Middle frontal gyrus (tissue), 1 donor: ENCODE data around the gene DHFR.
A peak's percentile ranks its signal among the peaks of the same experiment; 100 is the strongest.
"Not testable (repeated sequence)": the region's sequence is repeated elsewhere in the genome, so short reads cannot be mapped to it uniquely, and the experiment has no call there.

Experiments used
- DNase-seq: peaks from one replicate; pipeline ENCODE4 v3.0.0-alpha.2; 2015; ENCODE audit warnings: low spot score; ENCODE audit errors: extremely low spot score

Gene DHFR

GRCh38 chr5:80654391-80655230 is at the start of gene DHFR, which contains the start of gene MSH3:
Gene DHFR (minus strand): TSS chr5:80654983. CDS start chr5:80654489, 494 bp downstream.
Gene MSH3 (plus strand): TSS chr5:80654652. CDS start chr5:80654728, 76 bp downstream.
- DNase-seq: peak; percentile 84

DNA sequence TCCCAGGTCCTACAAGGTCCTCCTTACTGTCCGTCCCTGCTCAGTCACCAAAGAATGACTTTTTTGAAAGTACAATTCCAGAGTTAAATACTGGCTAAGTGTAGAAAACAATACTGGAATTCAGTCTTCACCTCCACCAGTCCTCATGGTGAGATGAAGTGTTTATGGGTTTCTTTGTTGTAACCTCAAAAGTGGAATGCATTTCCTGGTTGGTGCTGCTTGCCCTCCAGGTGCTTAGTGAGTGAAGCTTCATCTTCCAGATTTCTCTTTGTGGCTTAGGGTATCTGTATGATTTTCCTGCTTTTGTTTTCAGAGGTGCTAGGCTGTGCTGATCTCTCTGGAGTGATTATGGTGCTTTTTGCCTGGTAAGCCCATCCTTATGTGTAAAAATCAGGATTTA is 49.4 kb upstream of the DHFR start:
- no peak for DNase-seq

- DNase-seq: no peak
These were observed 49.0 kb upstream of the DHFR start for GRCh38 chr5:80703747-80704146.

DNA sequence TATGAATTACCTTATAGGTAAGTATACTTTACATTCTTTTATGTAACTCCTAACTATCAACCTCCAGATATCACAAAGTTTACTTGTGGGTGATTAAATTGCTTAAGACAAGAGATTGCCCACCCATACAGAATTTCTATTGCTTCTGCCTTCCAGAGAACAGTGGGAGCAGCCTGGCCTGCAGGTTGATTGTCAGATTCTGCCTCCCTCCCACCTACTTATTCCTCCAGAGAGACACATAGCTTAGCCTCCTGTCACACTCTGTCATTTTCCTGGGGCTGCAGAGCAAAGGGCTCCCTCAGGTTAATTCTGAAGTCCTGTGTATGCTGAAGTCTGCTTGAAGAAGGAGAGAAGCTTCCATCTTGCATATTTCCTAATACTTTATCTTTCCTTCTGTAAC is 48.5 kb upstream of the DHFR start:
- DNase-seq: no peak

- no peak for DNase-seq
These were observed 46.8 kb upstream of the DHFR start for GRCh38 chr5:80701597-80701996.

GRCh38 chr5:80698369-80698768 is 43.6 kb upstream of the DHFR start:
- no peak for DNase-seq

- no peak for DNase-seq
These were observed 42.3 kb upstream of the DHFR start for GRCh38 chr5:80697100-80697499.

DNA sequence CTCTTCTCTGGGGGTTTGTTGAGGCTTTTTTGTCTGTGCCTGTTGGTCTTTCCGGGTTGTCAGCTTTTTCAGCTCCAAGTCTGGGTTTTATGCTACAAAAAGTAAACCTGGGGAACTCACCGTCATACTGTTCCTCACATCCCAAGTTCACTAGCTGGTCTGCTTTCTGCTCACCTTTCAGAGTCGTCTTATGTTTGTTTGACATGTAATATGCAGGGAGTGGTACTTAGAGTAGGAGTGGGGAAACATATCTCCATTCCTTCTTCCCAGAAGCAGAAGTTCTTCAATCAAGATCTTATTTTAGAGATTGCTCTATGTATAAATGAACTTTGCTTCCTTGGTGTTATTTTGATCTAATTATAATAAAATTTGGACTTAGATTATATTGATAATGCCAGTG is 41.7 kb upstream of the DHFR start:
- DNase-seq: no peak

DNA sequence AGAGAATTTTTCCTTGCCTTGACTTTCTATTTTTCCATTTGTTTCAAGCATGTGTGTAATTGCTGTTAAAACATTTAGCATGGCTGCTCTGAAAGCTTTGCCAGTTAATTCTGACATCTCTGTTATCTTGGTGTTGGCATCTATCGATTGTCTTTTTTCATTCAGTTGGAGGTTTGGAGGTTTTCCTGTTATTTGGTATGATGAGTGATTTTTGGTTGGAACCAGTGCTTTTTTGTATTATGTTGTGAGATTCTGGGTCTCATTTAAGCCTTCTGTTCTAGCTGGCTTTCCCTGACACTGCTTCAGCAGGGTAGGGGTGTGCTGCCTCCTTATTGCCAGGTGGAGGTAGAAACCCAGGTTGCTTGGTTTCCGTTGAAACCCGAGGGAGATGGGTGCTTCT is 40.9 kb upstream of the DHFR start:
- DNase-seq: no peak

DNA sequence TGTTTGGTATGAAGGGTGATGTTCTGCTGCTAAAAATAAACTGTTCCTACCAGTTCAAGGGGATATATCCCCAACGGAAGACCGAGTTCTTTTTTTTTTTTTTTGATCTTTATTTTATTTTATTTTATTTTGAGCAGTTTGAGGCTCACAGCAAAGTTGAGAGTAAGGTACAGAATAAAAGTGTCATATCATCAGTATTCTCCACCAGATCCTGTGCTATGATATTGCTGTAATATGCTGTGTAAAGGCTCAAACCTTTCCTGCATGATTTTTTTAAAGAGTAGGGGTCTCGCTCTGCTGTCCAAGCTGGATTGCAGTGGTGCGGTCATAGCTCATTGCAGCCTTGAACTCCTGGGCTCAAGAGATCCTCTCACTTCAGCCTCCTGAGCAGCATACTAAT is 34.8 kb upstream of the DHFR start:
- no peak for DNase-seq

GRCh38 chr5:80688648-80689420 is 34.1 kb upstream of the DHFR start:
- no peak for DNase-seq

DNA sequence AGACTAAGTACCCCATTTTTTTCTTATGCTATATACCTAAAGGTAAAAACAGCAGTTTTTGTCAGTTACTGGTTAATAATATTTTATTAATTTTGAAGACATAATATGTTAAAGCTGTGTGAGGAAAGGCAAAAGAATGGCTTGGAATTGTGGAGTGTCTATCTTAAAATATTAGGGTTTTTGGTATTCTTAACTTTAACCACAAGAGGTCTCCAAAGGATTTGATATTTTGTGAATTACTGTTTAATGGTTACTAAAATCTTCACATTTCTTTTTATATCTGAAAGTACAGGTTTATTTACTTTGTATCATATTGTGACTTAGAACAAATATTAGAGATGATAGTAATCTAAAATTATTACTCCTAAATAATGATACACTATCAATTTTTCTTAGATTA is 32.0 kb upstream of the DHFR start:
- peak; percentile 32 for DNase-seq

- no peak for DNase-seq
These were observed 21.9 kb upstream of the DHFR start for GRCh38 chr5:80676706-80677105.

DNA sequence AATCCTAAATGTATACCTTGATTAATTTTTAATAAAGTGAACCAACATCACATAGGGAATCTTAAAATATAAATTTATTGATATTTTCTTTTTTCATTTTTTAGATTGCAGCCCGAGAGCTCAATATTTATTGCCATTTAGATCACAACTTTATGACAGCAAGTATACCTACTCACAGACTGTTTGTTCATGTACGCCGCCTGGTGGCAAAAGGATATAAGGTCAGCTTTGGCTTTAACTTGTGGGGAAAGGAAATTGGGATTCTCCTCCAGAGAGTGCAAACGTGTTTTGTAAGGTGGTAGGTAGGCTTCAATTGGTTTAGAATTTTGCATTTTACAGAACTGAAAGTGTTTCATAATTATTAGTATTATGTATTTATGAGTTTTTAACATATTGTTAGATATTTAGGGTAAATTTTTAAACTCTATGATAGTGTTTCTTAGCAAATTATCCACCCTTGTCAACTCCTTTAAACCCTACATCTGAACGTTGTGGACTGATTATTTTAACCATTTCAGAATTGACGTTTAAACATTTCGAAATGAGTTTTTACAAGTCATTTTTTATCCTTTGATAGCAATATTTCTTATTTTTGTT is 17.5 kb upstream of the DHFR start:
- no peak for DNase-seq

DNA sequence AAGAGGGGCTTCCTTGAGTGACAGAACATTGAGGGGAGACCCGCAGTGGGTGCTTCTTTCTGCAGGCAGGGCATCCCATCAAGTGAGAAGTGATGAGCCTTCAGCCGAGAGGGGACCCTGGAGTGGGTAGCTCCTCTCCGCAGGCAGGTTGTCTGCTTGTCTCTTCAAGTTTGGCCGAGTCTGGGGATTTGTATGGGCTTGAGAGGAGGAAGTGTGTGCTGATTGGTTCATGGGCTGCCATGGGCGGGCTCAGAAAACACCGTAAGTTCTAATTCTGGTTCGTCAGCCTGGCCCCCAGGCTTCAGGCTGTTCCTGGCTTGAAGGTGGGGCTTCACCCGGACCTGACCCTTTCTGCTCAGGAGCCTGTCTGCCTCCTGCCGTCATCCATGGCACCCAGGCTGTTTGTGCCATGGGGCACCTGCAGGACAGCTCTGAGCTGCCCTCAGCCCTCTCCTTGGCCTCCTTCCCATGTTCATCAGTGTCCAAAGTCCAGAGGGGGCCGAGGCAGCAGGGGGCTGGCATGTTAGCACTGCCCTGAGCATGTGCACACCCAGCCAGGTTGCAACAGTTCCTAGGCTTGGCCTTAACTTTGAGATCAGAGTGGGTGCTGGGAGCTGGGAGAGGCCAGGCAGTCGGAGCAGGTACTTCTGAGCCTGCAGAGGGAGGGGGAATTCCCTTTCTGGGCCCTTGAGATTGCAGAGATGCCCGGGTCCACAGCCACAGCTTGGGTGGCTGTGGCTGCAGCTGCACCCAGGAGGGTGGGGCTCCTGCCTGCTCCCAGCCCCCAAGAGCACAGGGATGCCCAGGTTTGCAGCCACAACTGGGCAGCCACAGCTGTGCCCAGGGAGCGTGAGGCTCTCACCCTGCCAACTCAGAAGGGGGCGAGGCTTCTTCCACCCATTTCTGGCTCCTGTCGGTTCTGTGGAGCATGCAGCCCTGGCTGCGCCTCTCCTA is 13.5 kb upstream of the DHFR start:
- no peak for DNase-seq

- no peak for DNase-seq
These were observed 12.6 kb upstream of the DHFR start for GRCh38 chr5:80667384-80667783.

GRCh38 chr5:80665057-80665456 is 10.3 kb upstream of the DHFR start:
- no peak for DNase-seq

- DNase-seq: no peak
These were observed 7.3 kb upstream of the DHFR start for GRCh38 chr5:80662108-80662507.

GRCh38 chr5:80660661-80661060 is 5.9 kb upstream of the DHFR start:
- not testable (repeated sequence) for DNase-seq

GRCh38 chr5:80659106-80659505 is 4.3 kb upstream of the DHFR start:
- DNase-seq: no peak

DNA sequence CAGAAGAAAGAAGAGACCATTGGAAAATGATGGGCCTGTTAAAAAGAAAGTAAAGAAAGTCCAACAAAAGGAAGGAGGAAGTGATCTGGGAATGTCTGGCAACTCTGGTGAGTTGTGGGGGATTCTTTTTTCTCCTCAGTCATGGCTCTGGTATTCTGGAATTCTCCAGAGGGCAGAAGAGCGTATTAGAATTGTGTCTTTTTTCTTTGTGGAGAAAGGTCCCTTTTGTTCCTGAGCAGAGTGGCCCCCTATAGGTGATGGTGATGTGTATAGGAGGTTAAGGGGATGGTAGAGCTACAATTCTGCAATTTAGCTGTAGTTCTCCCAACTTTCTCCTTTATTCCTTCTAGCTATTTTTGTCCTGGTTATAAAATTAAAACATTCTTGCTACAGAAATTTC is 1.6 kb upstream of the DHFR start:
- DNase-seq: no peak
